ENCODE results near the gene TMED8.
"Not testable (repeated sequence)": the region's sequence is repeated elsewhere in the genome, so short reads cannot be mapped to it uniquely, and the experiment has no call there.

The TMED8 gene

GRCh38 chr14:77364146-77364545 is 12.7 kb downstream of the TMED8 start:
- no peak for DNase-seq (ENCODE audit: low spot score)

DNA sequence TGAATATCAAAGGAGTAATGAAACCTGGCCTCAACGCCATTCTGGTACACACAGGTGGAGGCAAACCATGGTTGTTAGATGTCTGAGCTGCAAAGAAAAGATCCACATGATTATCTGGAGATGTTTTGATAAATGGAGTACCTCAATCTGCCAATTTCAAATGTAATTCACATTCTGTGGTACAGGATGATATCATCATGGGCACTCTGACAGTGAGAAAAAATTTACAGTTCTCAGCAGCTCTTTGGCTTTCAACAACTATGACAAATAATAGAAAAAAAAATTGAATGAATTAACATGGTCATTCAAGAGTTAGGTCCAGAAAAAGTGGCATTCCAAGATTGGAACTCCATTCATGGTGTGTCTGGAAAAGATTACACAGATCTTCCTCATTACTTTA is 17.3 kb downstream of the TMED8 start:
- no peak for DNase-seq (ENCODE audit: low spot score)

- DNase-seq (ENCODE audit: low spot score): no peak
Observed at GRCh38 chr14:77356899-77357298, 20.0 kb downstream of the TMED8 start.

- no peak for DNase-seq (ENCODE audit: low spot score)
Observed at GRCh38 chr14:77355811-77356210, 21.1 kb downstream of the TMED8 start.

DNA sequence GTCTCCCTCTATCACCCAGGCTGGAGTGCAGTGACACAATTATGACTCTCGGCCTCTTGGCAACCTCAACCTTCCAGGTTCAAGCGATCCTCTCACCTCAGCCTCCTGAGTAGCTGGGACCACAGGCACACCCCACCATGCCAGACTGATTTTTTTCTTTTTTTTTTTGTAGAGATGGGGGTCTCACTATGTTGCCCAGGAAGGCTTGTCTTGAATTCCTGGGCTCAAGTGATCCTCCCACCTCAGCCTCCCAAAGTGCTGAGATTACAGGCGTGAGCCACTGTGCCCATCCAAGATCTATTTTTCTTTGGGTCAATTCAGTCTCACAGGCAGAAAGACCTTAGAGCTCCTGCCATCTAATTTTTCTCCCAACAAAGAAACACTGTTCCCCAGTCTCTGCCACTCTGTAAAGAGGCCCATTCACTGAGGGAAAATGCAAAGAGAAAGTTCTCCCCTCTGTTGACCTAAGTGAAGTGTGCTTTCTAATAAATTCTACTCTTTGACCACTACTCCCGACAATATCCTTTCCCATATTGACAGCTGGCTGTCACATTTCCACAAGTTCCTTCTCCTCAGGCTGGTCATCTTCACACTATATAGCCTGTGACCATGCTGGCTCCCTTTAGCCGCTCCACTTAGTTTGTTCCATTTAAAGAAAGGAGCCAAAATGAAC is 23.3 kb downstream of the TMED8 start:
- peak; percentile 45 for DNase-seq (ENCODE audit: low spot score)

DNA sequence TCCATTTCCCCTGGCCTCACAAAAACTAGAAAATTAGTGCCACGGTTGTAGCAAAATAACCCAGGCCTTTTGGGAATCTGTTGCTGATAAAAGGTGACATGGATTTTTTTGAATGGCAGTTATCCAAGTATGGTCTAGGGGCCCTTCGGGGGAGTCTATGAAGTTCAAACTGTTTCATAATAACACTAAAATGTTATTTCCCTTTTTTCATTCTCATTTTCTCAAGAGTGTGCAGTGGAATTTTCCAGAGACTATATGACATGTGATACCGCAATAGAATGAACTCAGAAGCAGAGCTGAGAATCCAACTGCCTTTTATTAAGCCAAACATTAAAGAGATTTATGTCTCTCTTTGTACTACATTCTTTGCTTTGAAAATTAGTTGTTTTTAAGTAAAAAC is 29.1 kb downstream of the TMED8 start:
- DNase-seq (ENCODE audit: low spot score): no peak

- DNase-seq (ENCODE audit: low spot score): no peak
Observed at GRCh38 chr14:77346495-77346894, 30.4 kb downstream of the TMED8 start.

- DNase-seq (ENCODE audit: low spot score): no peak
Observed at GRCh38 chr14:77344377-77344996, 32.4 kb downstream of the TMED8 start.

- DNase-seq (ENCODE audit: low spot score): no peak
Observed at GRCh38 chr14:77343662-77344061, 33.2 kb downstream of the TMED8 start.

- DNase-seq (ENCODE audit: low spot score): no peak
Observed at GRCh38 chr14:77342726-77343397, 34.0 kb downstream of the TMED8 start.

DNA sequence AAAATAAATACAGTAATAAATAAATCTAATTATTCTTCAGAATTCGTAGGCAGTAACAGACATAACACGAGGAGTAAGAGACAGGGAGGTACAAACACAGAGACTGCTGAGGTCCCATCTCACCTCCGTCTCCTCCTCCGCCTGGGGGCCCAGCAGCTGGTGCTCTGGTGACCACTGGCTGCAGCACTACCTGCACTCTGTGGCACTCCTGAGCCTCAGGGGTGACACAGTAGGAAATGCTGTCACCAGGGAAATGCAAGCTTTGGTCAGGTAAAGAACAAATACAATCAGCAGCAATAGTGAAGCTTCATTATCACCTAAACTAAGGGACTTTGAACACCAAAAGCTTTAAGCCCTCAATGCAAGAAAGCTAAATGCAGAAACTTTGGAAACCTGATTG is 36.5 kb downstream of the TMED8 start:
- DNase-seq (ENCODE audit: low spot score): no peak

DNA sequence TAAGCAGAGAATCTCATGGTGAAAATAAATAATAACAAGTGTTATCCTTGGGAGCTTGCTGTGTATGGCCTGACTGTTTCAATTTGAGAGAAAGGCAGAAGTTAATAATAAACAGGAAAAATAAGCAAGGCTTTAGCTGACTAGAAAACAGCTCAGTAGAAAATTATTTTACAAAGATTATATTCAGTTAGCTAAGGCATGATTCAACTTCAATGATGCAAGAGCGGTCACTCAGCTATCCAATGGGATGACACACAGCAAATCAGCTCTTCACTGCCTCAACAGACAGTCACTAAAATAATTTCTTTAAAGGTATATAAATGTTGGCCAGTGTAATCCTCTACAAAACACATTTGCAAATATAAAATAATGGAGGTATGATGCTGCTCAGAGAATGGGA is 37.5 kb downstream of the TMED8 start:
- DNase-seq (ENCODE audit: low spot score): no peak

DNA sequence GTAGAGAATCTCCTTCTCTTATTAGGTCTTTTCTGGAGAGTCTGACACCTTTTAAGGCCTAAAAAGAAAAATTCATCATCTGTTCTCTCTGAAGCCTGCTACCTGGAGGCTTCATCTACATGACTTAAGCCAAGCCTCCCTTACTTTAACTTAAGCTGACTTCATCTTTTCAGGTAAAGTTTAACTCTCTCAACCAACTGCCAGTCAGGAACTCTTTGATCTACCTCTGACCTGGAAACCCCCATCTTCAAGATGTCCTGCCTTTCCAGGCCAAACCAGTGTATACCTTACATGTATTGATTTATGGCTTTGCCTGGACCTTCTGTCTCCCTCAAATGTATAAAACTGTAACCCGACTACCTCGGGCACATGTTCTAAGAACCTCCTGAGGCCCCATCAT is 38.6 kb downstream of the TMED8 start:
- no peak for DNase-seq (ENCODE audit: low spot score)

DNA sequence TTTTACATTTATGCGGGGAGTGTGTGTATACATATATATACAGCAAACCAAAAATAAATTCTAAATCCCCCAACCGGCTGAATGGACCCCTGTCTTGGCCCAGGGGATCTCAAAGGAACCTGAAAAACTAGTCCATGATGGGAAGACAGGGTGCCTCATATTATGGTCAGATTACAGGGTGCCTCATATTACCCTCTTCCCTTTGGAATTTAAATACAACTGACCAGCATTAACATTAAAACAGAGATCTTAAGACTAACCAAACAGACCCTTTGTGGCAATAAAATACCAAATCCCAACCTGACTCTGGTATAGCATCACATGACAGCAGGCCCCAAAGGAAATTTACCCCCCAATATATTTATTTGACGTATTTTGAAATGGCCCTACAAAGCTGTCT is 39.0 kb downstream of the TMED8 start:
- DNase-seq (ENCODE audit: low spot score): no peak

- DNase-seq (ENCODE audit: low spot score): not testable (repeated sequence)
Observed at GRCh38 chr14:77337255-77337654, 39.6 kb downstream of the TMED8 start.

DNA sequence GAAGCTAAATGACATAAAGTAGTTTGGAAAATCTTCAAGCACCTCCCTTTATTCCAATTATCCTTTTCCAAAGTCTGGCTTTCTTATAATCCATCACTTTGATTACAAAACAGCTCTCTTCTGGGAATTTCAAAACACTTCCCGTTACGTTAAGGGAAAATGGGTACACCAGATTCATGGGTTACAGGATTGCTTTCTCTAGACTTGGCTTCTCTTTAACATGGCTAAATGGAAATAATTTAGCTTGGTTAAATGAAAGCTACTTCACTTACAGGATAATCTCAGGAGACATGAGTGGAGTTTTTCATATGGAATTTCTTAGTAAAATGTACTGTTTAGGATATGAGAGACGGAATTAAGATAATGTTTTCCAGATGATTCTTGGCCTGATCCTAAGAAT is 41.3 kb downstream of the TMED8 start:
- no peak for DNase-seq (ENCODE audit: low spot score)

GRCh38 chr14:77329872-77330271 is 47.0 kb downstream of the TMED8 start:
- no peak for DNase-seq (ENCODE audit: low spot score)

- DNase-seq (ENCODE audit: low spot score): no peak
Observed at GRCh38 chr14:77327111-77327510, 49.8 kb downstream of the TMED8 start.

DNA sequence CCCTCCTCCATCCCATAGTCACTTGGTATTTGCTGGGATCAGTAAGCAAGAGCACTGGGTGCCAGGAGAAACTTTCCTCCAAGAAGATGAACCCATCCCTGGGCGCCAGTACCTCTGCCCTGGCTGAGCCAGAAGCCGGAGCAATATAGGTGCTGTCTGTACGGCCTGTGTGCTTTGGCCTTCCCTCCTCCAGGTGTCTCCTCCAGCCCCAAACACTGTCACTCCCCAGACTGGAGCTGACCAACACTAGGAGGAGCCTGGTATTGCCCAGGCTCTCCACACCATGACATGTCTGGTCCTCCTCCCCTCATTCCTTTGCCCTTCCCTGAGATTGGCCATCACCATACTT is 51.2 kb downstream of the TMED8 start:
- no peak for DNase-seq (ENCODE audit: low spot score)

GRCh38 chr14:77324816-77325745 is 51.8 kb downstream of the TMED8 start:
- no peak for DNase-seq (ENCODE audit: low spot score)

DNA sequence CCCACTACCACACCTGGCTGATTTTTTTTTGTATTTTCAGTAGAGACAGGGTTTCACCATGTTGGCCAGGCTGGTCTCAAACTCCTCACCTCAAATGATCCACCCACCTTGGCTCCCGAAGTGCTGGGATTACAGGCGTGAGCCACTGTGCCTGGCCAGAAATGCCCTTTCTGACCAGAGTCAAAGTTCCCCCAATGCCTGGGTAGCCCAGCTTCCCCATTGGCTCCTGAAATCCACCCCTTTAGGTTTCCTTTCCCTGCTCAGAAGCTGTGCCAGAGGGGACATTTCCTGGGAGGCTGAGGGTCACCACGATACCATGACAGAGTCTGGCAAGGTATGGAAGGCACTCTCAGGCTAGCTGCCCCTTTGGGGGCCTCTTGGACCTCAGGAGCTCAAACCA is 52.6 kb downstream of the TMED8 start:
- no peak for DNase-seq (ENCODE audit: low spot score)

DNA sequence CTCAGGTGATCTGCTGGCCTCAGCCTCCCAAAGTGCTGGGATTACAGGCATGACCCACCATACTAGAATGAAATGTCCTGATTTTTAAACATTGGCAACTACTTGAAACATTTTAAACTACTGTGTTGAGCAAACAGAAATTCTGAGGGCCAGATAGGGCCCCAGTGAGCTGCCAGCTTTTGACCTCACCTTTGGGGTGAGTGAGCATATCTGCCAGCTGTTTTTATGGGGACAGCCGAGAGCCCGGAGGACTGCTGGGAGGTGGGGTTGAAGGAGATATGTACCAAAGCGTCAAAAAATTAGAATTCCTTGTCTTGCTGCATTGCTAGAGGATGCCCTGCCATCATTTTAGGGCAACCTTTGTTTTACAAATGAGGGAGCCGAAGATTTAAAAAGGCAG is 53.3 kb downstream of the TMED8 start:
- no peak for DNase-seq (ENCODE audit: low spot score)

GRCh38 chr14:77322951-77323350 is 53.9 kb downstream of the TMED8 start:
- no peak for DNase-seq (ENCODE audit: low spot score)

All from putamen (tissue), 1 donor.